ENCODE results near the gene NUCB2.
"Not testable (repeated sequence)": the region's sequence is repeated elsewhere in the genome, so short reads cannot be mapped to it uniquely, and the experiment has no call there.

NUCB2 gene

GRCh38 chr11:17276236-17277023 lies at the start of gene NUCB2:
Gene NUCB2 (plus strand): TSS chr11:17276739. CDS start chr11:17295324, 18,585 bp downstream.
- peak within 1 kb of the TSS; percentile 69 to 96 (median 82) for H3K4me3 ChIP-seq
- H4K20me1 ChIP-seq = no peaks in the 10 kb centered on the region
- H3K27me3 ChIP-seq = no peaks in the 10 kb centered on the region
- peak within 1 kb of the TSS; percentile 61 to 93 (median 90) for H3K4me2 ChIP-seq
- H3K27ac ChIP-seq = peak within 1 kb of the TSS; percentile 61 to 94 (median 88); a peak in 21 of 22 replicates
- H3K9me3 ChIP-seq (replicated peaks in 1 of 11) = no peaks in the 10 kb centered on the region
- H3K9ac ChIP-seq = peak within 1 kb of the TSS; percentile 82 to 90 (median 87)
- TF ChIP-seq Cebpa-rat (IDR thresholded peaks at IDR 0.05) = no peak
- peaks cover 14 to 41% (median 30%) of the 10 kb centered on the region in 10 experiments for H3K4me1 ChIP-seq
- peaks cover 0 to 13% (median 0%) of the 10 kb centered on the region in 11 experiments; a peak in 7 of 22 replicates for H3K36me3 ChIP-seq

- H3K27me3 ChIP-seq; H4K20me1 ChIP-seq; H3K36me3 ChIP-seq; H3K4me3 ChIP-seq; H3K9ac ChIP-seq; H3K4me2 ChIP-seq; H3K27ac ChIP-seq; H3K9me3 ChIP-seq (replicated peaks in 1 of 11): not testable (repeated sequence)
- peaks cover 0 to 43% (median 39%) of the 10 kb centered on the region in 10 experiments; a peak in 16 of 20 replicates for H3K4me1 ChIP-seq
These were observed 48.2 kb upstream of the NUCB2 start for GRCh38 chr11:17228186-17228925.

- Histone ChIP-seq H3K4me2 (peak overlapping the region in 3 of 11 experiments; percentile 42 to 51 (median 43); a peak in 4 of 22 replicates), H3K36me3 (no peaks in the 10 kb centered on the region), H3K27ac (peak overlapping the region in 1 of 11 experiments; percentile 47; a peak in 2 of 22 replicates), H3K27me3 (no peaks in the 10 kb centered on the region), H3K4me1 (peaks cover 0 to 43% (median 39%) of the 10 kb centered on the region in 10 experiments; a peak in 16 of 20 replicates), H3K4me3 (no peak overlapping the region), H3K9ac (0 out of 22 replicates have a peak overlapping the region, but pooled peaks of 1 of the 11 experiments have one; percentile 13), H3K9me3 (replicated peaks in 1 of 11) (no peaks in the 10 kb centered on the region), H4K20me1 (no peaks in the 10 kb centered on the region)
- no peak for TF ChIP-seq Cebpa-rat (IDR thresholded peaks at IDR 0.05)
These were observed 46.9 kb upstream of the NUCB2 start for GRCh38 chr11:17229481-17230152.

- Histone ChIP-seq H3K27me3 (no peaks in the 10 kb centered on the region), H3K9ac (0 out of 22 replicates have a peak overlapping the region, but pooled peaks of 1 of the 11 experiments have one; percentile 26), H3K36me3 (no peaks in the 10 kb centered on the region), H3K4me3 (no peak overlapping the region), H3K4me1 (peaks cover 0 to 40% (median 34%) of the 10 kb centered on the region in 10 experiments; a peak in 16 of 20 replicates), H3K27ac (peak overlapping the region in 4 of 11 experiments; percentile 35 to 57 (median 48); a peak in 4 of 22 replicates), H4K20me1 (no peaks in the 10 kb centered on the region), H3K9me3 (replicated peaks in 1 of 11) (no peaks in the 10 kb centered on the region), H3K4me2 (peak overlapping the region in 10 of 11 experiments; percentile 21 to 71 (median 44); a peak in 20 of 22 replicates)
- peak in 6 of 11 experiments; percentile 18 to 71 (median 51); a peak in 8 of 22 replicates for TF ChIP-seq Cebpa-rat (IDR thresholded peaks at IDR 0.05)
These were observed 45.4 kb upstream of the NUCB2 start for GRCh38 chr11:17230867-17231851.

GRCh38 chr11:17233101-17233500 lies 43.4 kb upstream of the NUCB2 start:
- Histone ChIP-seq H3K9ac (no peak overlapping the region), H3K27ac (no peak overlapping the region), H4K20me1 (no peaks in the 10 kb centered on the region), H3K36me3 (no peaks in the 10 kb centered on the region), H3K27me3 (no peaks in the 10 kb centered on the region), H3K4me3 (no peak overlapping the region), H3K4me1 (peaks cover 0 to 29% (median 25%) of the 10 kb centered on the region in 10 experiments; a peak in 16 of 20 replicates), H3K4me2 (no peak overlapping the region), H3K9me3 (replicated peaks in 1 of 11) (no peaks in the 10 kb centered on the region)
- no peak for TF ChIP-seq Cebpa-rat (IDR thresholded peaks at IDR 0.05)

GRCh38 chr11:17238377-17238776 lies 38.2 kb upstream of the NUCB2 start:
- TF ChIP-seq Cebpa-rat (IDR thresholded peaks at IDR 0.05) = no peak
- H3K4me3 ChIP-seq = no peak overlapping the region
- H3K4me1 ChIP-seq = peaks cover 0 to 9% (median 0%) of the 10 kb centered on the region in 10 experiments; a peak in 5 of 20 replicates
- H3K36me3 ChIP-seq = no peaks in the 10 kb centered on the region
- no peak overlapping the region for H3K9ac ChIP-seq
- H3K27ac ChIP-seq = no peak overlapping the region
- H4K20me1 ChIP-seq = no peaks in the 10 kb centered on the region
- peaks cover 0 to 8% (median 0%) of the 10 kb centered on the region in 11 experiments; a peak in 2 of 22 replicates for H3K27me3 ChIP-seq
- 0 out of 22 replicates have a peak, but pooled peaks cover 0 to 3% (median 0%) of the 10 kb centered on the region in 11 experiments for H3K9me3 ChIP-seq (replicated peaks in 1 of 11)
- no peak overlapping the region for H3K4me2 ChIP-seq

GRCh38 chr11:17239927-17240326 lies 36.6 kb upstream of the NUCB2 start:
- peaks cover 0 to 25% (median 14%) of the 10 kb centered on the region in 10 experiments; a peak in 15 of 20 replicates for H3K4me1 ChIP-seq
- H4K20me1 ChIP-seq; H3K9ac ChIP-seq; H3K36me3 ChIP-seq; H3K27me3 ChIP-seq; H3K4me2 ChIP-seq; H3K27ac ChIP-seq; H3K9me3 ChIP-seq (replicated peaks in 1 of 11); H3K4me3 ChIP-seq: not testable (repeated sequence)

GRCh38 chr11:17240780-17241179 lies 35.8 kb upstream of the NUCB2 start:
- no peak overlapping the region for H3K4me3 ChIP-seq
- 0 out of 22 replicates have a peak, but pooled peaks cover 0 to 3% (median 0%) of the 10 kb centered on the region in 11 experiments for H3K9me3 ChIP-seq (replicated peaks in 1 of 11)

GRCh38 chr11:17242954-17243353 lies 33.6 kb upstream of the NUCB2 start:
- H3K4me2 ChIP-seq; H3K27ac ChIP-seq; H3K36me3 ChIP-seq; H4K20me1 ChIP-seq; H3K9ac ChIP-seq; H3K4me3 ChIP-seq; H3K9me3 ChIP-seq (replicated peaks in 1 of 11): not testable (repeated sequence)
- Histone ChIP-seq H3K4me1 (peaks cover 0 to 27% (median 16%) of the 10 kb centered on the region in 10 experiments; a peak in 15 of 20 replicates), H3K27me3 (peaks cover 0 to 16% (median 0%) of the 10 kb centered on the region in 11 experiments; a peak in 3 of 22 replicates)

More at GRCh38 chr11:17240780-17241179, 35.8 kb upstream of the NUCB2 start:
- TF ChIP-seq Cebpa-rat (IDR thresholded peaks at IDR 0.05) = no peak
- no peaks in the 10 kb centered on the region for H4K20me1 ChIP-seq
- no peaks in the 10 kb centered on the region for H3K36me3 ChIP-seq
- peaks cover 0 to 16% (median 0%) of the 10 kb centered on the region in 11 experiments; a peak in 3 of 22 replicates for H3K27me3 ChIP-seq
- no peak overlapping the region for H3K9ac ChIP-seq
- H3K4me2 ChIP-seq = peak overlapping the region in 1 of 11 experiments; percentile 3; a peak in 1 of 22 replicates
- H3K4me1 ChIP-seq = peaks cover 0 to 27% (median 16%) of the 10 kb centered on the region in 10 experiments; a peak in 15 of 20 replicates
- no peak overlapping the region for H3K27ac ChIP-seq

Data from BLaER1 treated with 17β-estradiol and CSF1 and Interleukin-3, amounts not matched to agents 10 nM and 100 nM (cell line).